Liver (tissue), 9 donors: Measurements from ENCODE around the gene COQ9. TPM values are rescaled to one million over a fixed set of nuclear protein-coding genes. Genes with fewer than 3 reads are reported as not detected.

Source experiments
- DNase-seq: peaks from one replicate; pipeline ENCODE4 v3.0.0-alpha.2; 2017; ENCODE audit warnings: low spot score
- H3K27ac ChIP-seq, 2 donors: one replicate each; pipeline ENCODE4 v1.7.0; 2013; ENCODE audit warnings: inconsistent platforms in 2 of 2, low read length in 2 of 2, control low read depth in 1 of 2, low read depth in 1 of 2, mild to moderate bottlenecking in 1 of 2
- H3K27me3 ChIP-seq, 4 donors: one replicate each; pipeline versions ENCODE4 v1.6.1 to v1.7.0; 2013; ENCODE audit warnings: low read length in 3 of 4, inconsistent platforms in 1 of 4, mild to moderate bottlenecking in 1 of 4, moderate library complexity in 1 of 4; ENCODE audit not compliant: control insufficient read depth in 4 of 4, insufficient read depth in 4 of 4
- H3K36me3 ChIP-seq, 4 donors: one replicate each; pipeline versions ENCODE4 v1.6.1 to v1.7.0; 2013; ENCODE audit warnings: low read length in 3 of 4, mild to moderate bottlenecking in 3 of 4, low read depth in 1 of 4, moderate library complexity in 1 of 4; ENCODE audit not compliant: control insufficient read depth in 4 of 4, insufficient read depth in 3 of 4
- H3K4me1 ChIP-seq, 4 donors: one replicate each; pipeline versions ENCODE4 v1.6.1 to v1.7.0; 2013; ENCODE audit warnings: low read length in 3 of 4, mild to moderate bottlenecking in 3 of 4, moderate library complexity in 1 of 4; ENCODE audit not compliant: control insufficient read depth in 4 of 4, insufficient read depth in 4 of 4
- H3K4me3 ChIP-seq, 3 donors: one replicate each; pipeline versions ENCODE4 v1.6.1 to v1.7.0; 2013; ENCODE audit warnings: low read length in 3 of 3, control low read depth in 1 of 3, low read depth in 1 of 3, mild to moderate bottlenecking in 1 of 3
- H3K9ac ChIP-seq, 2 donors: one replicate each; pipeline ENCODE4 v1.7.0; 2013; ENCODE audit warnings: low read length in 2 of 2, mild to moderate bottlenecking in 2 of 2, moderate library complexity in 2 of 2, control low read depth in 1 of 2, low read depth in 1 of 2
- H3K9me3 ChIP-seq, 4 donors: one replicate each; pipeline versions ENCODE4 v1.6.1 to v1.7.0; 2013; ENCODE audit warnings: low read length in 3 of 4; ENCODE audit not compliant: control insufficient read depth in 4 of 4
- ATF3 ChIP-seq: IDR thresholded peaks from 2 replicates; pipeline ENCODE4 v1.6.1; 2016; ENCODE audit warnings: antibody characterized with exemption
- CTCF ChIP-seq: fragments of 150-350 bp; IDR thresholded peaks from 2 replicates; pipeline ENCODE4 v1.5.1; 2017; ENCODE audit warnings: improper control_type of control experiment, low read depth, low read length; ENCODE audit not compliant: missing input control
- EGR1 ChIP-seq, 2 donors: IDR thresholded peaks; 2 replicates each; pipeline ENCODE4 v1.6.1; 2016 to 2018; ENCODE audit warnings: antibody characterized with exemption in 2 of 2, low read depth in 2 of 2
- FOXA1 ChIP-seq: IDR thresholded peaks from 2 replicates; pipeline ENCODE4 v1.6.1; 2016; ENCODE audit warnings: antibody characterized with exemption
- FOXA2 ChIP-seq: IDR thresholded peaks from 2 replicates; pipeline ENCODE4 v1.6.1; 2016; ENCODE audit warnings: antibody characterized with exemption
- GABPA ChIP-seq, 2 donors: IDR thresholded peaks in 1 of 2; conservative IDR thresholded peaks in 1 of 2; 2 replicates each; pipeline ENCODE4 v1.6.1; 2016; ENCODE audit warnings: antibody characterized with exemption in 2 of 2, mild to moderate bottlenecking in 1 of 2, moderate library complexity in 1 of 2
- HNF4A ChIP-seq, 2 donors: conservative IDR thresholded peaks; 2 replicates each; pipeline ENCODE4 v1.6.1; 2016; ENCODE audit warnings: antibody characterized with exemption in 2 of 2, mild to moderate bottlenecking in 2 of 2
- JUND ChIP-seq, 2 donors: IDR thresholded peaks; 2 replicates each; pipeline ENCODE4 v1.6.1; 2016; ENCODE audit warnings: antibody characterized with exemption in 2 of 2
- MAX ChIP-seq: IDR thresholded peaks from 2 replicates; pipeline ENCODE4 v1.6.1; 2016; ENCODE audit warnings: antibody characterized with exemption
- NR2F2 ChIP-seq: IDR thresholded peaks from 2 replicates; pipeline ENCODE4 v1.6.1; 2016; ENCODE audit warnings: antibody characterized with exemption
- RAD21 ChIP-seq, 2 donors: IDR thresholded peaks; 2 replicates each; pipeline ENCODE4 v1.6.1; 2016; ENCODE audit warnings: antibody characterized with exemption in 2 of 2, mild to moderate bottlenecking in 2 of 2
- REST ChIP-seq: IDR thresholded peaks from 2 replicates; pipeline ENCODE4 v1.6.1; 2016; ENCODE audit warnings: antibody characterized with exemption, mild to moderate bottlenecking
- RXRA ChIP-seq, 2 donors: IDR thresholded peaks; 2 replicates each; pipeline ENCODE4 v1.6.1; 2017 to 2018; ENCODE audit warnings: antibody characterized with exemption in 2 of 2, mild to moderate bottlenecking in 1 of 2
- SP1 ChIP-seq: IDR thresholded peaks from 2 replicates; pipeline ENCODE4 v1.6.1; 2018; ENCODE audit warnings: antibody characterized with exemption, mild to moderate bottlenecking
- TAF1 ChIP-seq: conservative IDR thresholded peaks from 2 replicates; pipeline ENCODE4 v1.6.1; 2016; ENCODE audit warnings: antibody characterized with exemption, mild to moderate bottlenecking
- YY1 ChIP-seq: IDR thresholded peaks from 2 replicates; pipeline ENCODE4 v1.6.1; 2016; ENCODE audit warnings: antibody characterized with exemption, mild to moderate bottlenecking
- ZBTB33 ChIP-seq: IDR thresholded peaks from 2 replicates; pipeline ENCODE4 v1.6.1; 2016; ENCODE audit warnings: antibody characterized with exemption
- WGBS: extraction: QIAGEN DNeasy Blood & Tissue Kit; methylation state at CpG from one replicate; pipeline ENCODE4 v1.1.7; 2013; 5-methylcytosine and 5-hydroxymethylcytosine counted together
- polyA plus RNA-seq, 2 donors: library from polyadenylated mRNA; stranded (reverse) in 1 of 2; unstranded in 1 of 2; fragments of 200-250 nt in 1 of 2; fragments of >200 nt in 1 of 2; fragmentation: Nextera tagmentation in 1 of 2; extraction: Ambion mirVana in 1 of 2; gene quantifications; one replicate each; pipeline versions ENCODE4 v1.2.1 to v1.2.3, GENCODE V29; 2013 to 2015
- total RNA-seq, 2 donors: library from RNA; depleted of rRNA; stranded (reverse); fragments of >200 nt; gene quantifications; one replicate each; pipeline ENCODE4 v1.2.3, GENCODE V29; 2014
- donor health status: healthy.
- donor health status: healthy.
- donor health status: healthy.
- donor health status: healthy.
- donor health status: healthy.

Gene COQ9
- total and polyA plus RNA-seq, 4 donors = 21.0 to 81.5 (median 58.0) TPM

GRCh38 chr16:57426356-57426755, 20.9 kb upstream of the COQ9 start:
- WGBS = 91% methylated on average over 7 of the region's 7 CpGs

More at GRCh38 chr16:57426356-57426755, 20.9 kb upstream of the COQ9 start:
- H3K27ac ChIP-seq = no peak overlapping the region
- H3K9ac ChIP-seq = no peak overlapping the region
- peaks cover 16 to 34% (median 26%) of the 10 kb centered on the region in 4 donors for H3K36me3 ChIP-seq
- no peaks in the 10 kb centered on the region for H3K27me3 ChIP-seq
- H3K9me3 ChIP-seq = no peaks in the 10 kb centered on the region
- H3K4me3 ChIP-seq = no peak overlapping the region
- TF ChIP-seq YY1 (no peak), FOXA2 (no peak), ATF3 (no peak), FOXA1 (no peak), TAF1 (no peak), EGR1 (IDR thresholded peaks at IDR 0.05; ENCODE audit: low read depth in 2 of 2) (no peak), GABPA (IDR thresholded peaks at IDR 0.05 in 1 of 2, conservative IDR thresholded peaks at IDR 0.05 in 1 of 2) (no peak), CTCF (no peak), RXRA (IDR thresholded peaks at IDR 0.05) (no peak), ZBTB33 (no peak), MAX (no peak), JUND (IDR thresholded peaks at IDR 0.05) (no peak), HNF4A (conservative IDR thresholded peaks at IDR 0.05) (no peak), SP1 (no peak), NR2F2 (no peak), REST (no peak), RAD21 (IDR thresholded peaks at IDR 0.05) (no peak)
- H3K4me1 ChIP-seq = no peaks in the 10 kb centered on the region
- DNase-seq = no peak
